GM20431 (cell line): ENCODE measurements around the gene ATF4.

ENCODE experiments used
- in situ Hi-C: fragments of 300-500 bp; cut with MseI, MboI; formaldehyde crosslinking; loops from one replicate; pipeline ENCODE4 v1.15.0; 2020; ENCODE audit warnings: low sequenced_read_pairs; ENCODE audit not compliant: unreplicated experiment

The ATF4 gene

DNA sequence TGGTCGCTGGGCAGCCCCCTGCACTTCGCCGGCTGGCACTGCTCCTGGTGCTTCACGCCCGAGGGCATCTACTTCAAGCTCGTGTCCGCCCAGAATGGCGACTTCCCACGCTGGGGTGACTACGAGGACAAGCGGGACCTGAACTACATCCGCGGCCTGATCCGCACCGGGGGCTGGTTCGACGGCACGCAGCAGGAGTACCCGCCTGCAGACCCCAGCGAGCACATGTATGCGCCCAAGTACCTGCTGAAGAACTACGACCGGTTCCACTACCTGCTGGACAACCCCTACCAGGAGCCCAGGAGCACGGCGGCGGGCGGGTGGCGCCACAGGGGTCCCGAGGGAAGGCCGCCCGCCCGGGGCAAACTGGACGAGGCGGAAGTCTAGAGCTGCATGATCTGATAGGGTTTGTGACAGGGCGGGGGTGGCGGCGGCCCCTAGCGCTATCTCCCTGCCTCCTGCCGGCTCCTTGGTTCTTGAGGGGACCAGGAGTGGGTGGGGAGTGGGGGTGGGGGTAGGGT, 31.7 kb upstream of the ATF4 start:
- in situ Hi-C loops, result no loop called here

DNA sequence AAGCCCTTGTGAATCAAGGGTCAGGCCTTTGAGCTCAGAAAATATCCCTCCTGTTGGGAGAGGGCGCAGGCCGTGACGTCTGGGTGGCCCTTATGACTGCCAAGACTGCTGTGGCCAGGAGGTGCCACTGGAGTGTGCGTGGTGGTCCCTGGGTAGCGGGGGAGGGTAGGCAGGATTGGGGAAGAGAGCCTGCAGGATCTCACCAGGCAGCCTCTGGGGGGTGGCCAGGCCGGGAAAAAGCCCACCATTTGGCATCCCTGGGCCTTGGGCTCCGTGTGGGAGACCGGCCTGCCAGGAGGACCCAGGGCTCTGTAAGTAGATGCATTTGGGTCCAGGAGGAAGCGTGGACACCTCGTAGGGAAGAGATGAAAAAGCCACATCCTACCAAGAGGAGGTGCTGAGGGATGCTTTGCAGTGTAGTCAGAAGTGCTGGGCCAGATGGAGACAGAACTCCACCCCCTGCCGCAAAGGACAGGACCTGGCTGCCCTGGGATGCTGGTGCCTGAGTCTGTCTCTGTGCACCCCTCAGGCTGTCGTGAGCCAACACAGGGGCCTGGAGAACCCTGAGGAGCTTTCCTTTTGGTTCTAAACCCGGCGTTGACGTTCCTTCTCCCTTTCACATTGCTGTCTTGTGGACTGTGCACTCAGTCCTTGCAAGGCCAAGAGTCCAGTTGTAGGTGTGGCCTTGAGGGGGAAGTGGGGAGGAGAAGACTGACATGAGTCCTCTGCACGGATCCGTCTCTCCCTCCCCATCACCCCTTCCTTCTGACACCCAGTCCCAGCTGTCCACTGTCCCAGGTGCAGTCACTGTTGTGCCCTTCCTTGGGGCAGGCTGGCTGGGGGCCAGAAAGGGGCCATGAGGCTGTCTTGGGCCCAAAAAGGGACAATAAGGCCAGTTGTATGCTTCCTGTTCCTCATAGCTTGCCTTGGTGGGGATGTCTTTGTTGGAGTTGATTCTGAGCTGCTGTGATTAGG, 31.0 kb upstream of the ATF4 start:
- in situ Hi-C loops, result no loop called here

DNA sequence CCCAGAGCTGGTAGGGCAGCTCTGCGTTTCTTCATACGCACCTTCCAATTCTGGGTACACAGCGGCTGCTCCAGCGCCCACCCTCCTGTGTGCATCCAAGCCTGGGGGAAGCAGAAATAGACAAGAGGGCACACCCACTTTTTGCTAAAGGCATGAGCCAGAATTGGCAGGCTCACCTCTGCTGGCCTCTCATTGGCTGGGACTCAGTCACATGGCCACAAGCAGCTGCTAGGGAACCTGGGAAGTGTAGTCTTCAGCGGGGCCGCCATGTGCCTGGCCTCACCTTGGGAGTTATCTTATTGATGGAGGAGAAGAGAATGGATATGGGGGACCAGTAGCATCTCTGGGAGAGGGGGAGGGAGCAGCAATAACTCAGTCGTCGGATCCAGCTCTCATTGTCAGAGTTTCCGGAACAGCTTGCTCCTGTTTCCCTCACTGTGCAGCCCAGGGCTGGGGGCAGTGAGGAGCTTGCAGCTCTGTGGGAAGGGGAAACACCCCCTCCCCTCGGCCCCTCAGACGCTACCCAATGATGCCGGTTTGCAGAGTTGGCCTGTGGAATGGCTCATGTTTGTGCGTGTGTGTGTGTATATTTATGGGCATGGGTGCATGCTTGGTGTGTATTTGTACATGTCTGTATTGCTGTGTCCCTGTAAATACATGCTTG, 30.1 kb upstream of the ATF4 start:
- in situ Hi-C loops, result no loop called here

DNA sequence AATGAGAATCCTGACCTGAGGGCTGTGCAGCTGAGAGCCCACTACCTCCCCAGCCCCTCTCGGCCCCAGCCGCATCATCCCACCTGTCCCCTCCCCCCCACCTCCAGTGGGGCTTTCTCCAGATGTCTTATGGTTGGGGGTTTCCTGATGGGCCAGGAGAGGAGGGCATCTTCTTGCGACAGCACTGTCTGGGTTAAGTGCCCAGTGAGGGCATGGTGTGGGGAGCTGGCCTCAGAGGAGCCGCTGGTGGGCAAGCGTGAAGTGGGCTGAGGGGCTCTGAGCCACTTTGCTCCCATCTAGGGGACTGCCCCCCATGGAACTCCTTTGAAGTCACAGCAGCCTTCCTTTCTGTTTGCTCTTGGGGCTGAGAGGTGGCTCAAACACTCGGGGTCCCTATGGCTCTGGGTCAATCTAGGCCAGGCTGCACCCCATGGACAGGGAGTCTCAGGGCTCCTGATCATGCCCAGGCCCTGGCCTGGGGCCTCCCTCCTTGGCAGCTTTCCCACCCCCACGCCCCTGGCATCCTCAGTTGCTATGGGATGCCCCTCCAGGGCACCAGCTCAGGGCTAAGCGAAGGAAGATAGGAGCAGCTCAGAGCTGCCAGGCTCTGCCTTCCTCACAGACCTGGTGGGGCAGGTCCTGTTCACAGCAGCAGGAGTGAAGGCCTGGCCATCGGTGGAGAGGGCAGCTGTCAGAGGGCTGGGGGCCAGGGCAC, 29.2 kb upstream of the ATF4 start:
- in situ Hi-C loops, result no loop called here

DNA sequence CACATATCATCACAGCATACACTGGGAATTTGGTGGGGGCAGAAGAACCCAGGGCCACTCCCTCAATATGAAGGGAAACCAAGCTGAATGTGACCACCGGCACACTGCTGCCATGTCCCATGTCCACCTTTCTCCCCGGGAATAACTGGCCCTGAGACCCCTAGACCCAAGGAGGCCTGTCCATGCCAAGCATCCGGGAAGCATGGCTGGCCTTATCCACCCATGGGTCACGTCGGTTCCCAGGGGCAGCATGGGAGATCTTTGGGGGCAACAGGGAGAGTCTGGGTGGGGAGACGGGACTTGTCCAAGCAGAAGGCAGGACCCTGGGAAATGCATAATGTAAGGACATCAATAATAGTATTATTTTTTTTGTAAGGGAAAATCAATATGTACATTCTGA, 28.7 kb upstream of the ATF4 start:
- in situ Hi-C loops, result no loop called here

DNA sequence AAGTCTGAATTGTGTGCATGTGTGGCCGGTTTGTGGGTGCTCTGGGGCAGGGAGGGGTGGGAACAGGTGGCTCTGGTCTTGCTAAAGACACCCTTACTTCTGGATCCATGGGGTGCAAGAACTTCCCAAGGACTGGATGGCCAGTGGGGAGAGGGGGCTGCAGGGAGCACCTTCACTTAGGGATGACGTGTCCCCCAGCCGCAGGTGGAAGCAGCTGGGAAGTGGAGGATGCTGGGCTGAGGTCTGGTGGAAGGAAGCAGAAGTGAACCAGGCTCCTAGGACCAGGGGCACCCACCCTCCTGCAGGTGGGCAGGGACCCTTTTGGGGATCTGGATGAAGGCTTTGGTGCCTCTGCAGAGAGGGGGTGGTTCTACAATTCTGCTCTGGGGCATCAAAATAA, 28.2 kb upstream of the ATF4 start:
- in situ Hi-C loops, result no loop called here

DNA sequence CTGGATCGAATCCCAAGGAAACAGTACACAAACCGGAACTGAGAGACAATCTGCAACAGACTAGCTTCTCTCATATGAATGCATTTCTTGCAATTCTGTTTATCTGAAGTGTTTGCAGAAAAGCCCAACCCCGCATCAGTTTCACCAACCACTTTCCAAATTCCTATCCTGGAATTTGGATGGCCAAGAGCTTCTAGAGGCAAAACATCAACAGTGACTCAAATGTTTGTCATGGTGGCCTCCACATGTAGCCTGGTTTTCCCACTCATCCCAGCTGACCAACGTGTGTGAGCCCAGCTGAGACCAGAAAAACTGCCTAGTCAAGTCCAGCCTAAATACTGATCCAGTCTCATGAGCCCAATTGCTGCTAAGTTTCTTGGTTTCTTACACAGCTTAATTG, 26.6 kb upstream of the ATF4 start:
- in situ Hi-C loops, result no loop called here

DNA sequence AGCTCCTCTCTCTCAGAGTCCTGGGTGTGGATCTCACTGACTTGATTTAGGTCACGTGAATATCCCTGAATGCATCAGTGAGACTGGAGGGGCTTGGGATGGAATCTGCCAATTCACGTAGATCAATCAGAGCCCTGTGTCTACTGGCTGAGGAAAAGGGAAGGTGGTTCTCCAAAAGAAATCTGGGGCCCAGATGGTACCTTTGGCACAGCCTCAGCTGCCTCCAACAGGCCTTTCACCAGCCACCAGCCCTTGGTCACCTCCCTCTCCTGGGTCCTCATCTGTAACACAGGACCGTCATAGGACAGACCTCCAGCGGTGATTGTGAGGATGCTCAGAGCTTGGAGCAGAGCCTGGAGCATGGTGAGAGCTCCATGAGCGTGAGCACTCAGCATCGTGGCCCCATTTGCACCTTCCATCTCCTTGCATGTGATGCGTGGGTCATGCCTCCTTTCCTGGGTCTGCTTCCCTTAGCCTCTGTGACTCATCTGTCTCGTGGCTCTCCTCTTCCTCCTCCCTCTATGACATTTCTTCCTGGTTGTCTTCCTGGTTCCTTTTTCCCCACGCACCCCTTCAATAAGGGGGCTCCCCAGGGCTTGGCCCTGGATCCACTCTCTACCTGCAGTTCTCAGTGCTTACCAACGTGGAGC, 25.8 kb upstream of the ATF4 start:
- in situ Hi-C loops, result no loop called here

DNA sequence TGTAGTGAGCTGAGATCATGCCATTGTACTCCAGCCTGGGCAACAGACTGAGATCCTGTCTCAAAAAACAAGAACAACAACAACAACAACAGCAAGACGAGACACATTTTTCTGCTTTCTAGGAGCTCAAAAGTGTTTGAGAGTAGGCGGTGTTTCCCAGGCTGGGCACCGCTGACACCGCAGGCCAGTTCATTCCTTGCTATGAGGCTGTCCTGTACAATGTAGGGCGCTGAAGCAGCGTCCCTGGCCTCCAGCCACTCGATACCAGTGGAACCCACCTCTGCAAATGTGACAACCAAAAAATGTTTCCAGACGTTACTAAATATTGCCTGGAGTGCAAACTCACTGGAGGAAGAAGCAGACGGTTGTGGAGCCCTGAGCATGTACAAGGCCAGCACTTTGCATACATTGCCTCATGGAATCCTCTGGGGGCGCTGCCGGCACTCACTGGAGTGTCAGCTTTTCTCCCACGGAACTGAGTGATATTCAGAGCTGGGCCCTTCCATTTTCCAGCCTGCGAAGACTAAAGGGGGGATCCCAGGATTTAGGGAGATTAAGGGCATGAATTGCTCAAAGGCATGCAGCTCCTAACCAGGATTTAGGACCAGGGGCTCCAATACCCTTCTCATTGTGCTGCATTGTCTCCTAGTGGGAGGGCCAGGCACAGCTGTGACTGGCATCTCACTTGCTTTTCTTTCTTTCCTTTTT, 24.1 kb upstream of the ATF4 start:
- in situ Hi-C loops, result no loop called here

DNA sequence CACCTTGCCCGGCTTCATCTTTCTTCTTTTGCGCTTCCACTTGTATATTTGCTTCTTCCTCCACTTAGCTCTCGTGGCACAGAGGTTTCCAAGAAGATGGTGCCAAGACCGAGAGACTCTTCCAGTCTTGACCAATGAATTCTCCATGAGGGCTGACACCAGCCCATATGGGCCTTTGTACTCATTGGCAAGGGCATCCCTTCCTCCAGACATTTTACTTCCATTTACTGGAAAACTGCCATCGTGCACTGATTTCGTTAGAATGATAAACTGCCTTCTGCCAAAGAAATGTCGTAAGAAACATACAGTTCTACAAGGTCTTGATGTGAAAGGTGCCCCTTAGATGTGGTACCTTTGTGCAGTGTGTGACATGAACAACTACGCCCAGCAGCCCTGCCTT, 22.9 kb upstream of the ATF4 start:
- in situ Hi-C loops, result no loop called here

DNA sequence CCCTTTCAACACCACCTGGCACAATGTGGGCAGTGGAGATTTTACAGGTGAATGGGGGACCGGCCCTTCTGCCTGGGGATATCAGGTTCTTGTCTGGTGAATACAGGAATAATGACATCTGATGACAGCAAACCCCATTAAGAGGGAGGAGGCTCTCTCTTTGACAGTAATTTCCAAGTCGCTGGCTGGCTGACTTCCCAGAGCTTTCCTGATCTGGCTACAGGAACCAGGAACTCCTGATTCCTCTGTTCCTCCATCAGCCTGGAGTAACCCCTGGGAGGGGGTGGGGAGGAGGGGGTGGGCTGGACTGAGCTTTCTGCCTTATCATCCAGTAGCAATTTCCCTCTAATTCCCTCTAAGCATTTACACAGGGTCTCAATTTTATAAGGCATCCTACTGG, 22.0 kb upstream of the ATF4 start:
- in situ Hi-C loops, result no loop called here

DNA sequence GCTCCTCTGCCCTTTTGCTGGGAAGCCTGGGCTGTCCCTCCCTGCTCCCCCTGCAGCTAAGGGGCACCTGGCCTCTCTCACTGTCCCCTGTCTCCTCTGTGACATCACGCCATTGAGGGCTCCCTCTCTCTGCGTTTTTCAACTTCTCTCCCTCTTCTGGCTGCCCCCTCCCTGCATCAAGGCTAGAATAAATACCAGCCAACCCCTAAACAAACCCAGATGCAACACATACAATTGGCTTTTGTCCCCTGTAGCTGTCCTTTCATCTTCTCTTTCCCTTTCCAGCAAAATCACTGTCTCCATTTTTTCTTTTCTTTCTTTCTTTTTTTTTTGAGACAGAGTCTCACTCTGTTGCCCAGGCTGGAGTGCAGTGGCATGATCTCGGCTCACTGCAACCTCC, 21.6 kb upstream of the ATF4 start:
- in situ Hi-C loops, result no loop called here

DNA sequence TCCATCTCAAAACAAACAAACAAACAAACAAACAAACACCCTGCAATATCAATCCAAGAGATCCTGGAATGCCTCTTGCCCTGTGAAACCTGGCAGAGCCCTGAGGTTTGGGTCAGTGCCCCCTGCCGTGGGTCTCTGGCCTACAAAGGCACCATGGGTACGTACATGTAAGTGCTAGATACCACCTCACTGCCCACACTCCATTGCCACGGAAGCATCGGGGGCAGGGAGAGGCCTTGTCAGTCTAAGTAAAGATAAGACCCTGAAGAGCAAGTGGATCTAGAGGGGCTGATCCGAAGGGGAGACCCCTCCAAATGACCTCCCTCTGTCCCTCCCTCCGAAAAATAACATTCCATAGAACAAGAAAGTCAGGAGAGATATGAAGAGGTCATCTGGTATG, 20.3 kb upstream of the ATF4 start:
- in situ Hi-C loops, result loop anchor here (25.0 kb wide), 2 partner anchors 163 to 338 kb away; partner anchors contain the start of genes CBX7 and SYNGR1

DNA sequence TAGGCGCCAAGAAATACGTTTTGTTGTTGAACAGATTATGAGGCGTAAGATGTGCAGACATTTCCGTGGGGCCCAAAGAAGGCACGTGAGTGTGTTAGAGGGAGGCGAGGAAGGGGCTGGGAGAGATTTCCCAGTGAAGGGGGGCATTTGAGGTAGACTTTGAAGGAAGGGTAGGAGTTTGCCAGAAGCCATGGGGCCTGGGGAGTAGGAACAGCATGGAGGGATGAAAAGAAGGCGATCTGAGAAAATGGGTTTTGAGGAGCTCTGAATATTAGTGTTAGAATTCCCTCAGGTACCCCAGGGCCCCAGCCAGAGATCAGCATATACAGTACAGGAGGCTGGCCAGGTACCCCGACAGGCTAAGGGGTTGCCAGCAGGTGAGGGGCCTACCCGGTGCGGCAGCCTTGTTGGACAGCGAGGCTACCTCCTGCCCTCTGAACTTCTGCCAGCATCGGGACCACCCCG, 18.7 kb upstream of the ATF4 start:
- in situ Hi-C loops, result loop anchor here (25.0 kb wide), 2 partner anchors 164 to 339 kb away; partner anchors contain the start of genes CBX7 and SYNGR1

DNA sequence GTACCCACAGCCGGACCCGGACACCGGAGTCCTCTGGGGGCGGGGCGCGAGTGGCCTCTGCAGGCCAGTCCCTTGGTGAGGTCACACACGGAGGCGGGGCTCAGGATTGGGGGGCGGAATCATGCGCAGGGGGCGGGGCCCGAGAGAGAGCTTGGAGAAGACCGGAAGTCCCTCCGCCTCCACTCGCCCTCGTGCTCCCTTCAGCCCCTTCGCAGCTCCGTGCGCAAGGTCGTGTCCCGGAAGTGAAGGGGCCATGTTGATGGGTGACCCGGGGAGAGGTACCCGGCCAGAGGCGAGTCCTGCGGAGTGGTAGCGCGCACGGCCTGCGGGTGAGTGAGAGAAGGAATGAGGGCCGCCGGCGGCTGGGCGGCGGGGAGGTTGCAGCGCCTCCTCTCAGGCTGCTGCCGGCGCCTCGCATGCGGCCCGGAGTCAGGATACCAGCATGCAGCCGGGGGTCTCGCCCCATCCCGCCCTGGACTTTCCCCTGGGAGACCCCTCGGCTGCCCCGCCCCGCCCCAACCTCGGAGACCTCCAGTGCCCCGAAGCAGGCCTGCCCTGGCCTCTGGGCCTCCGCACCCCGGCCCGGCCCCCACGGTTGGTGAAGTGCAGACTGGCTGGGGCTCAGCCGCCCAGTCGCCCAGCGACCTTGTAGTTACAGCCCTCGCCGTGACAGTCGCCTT, 18.1 kb upstream of the ATF4 start, which contains the start of gene MIEF1:
Gene MIEF1 (plus strand): TSS at position 182 of the 680 bp plus-strand sequence. CDS start 9,005 bp downstream, outside the sequence.
- in situ Hi-C loops, result loop anchor here (25.0 kb wide), 2 partner anchors 165 to 340 kb away; partner anchors contain the start of genes CBX7 and SYNGR1

DNA sequence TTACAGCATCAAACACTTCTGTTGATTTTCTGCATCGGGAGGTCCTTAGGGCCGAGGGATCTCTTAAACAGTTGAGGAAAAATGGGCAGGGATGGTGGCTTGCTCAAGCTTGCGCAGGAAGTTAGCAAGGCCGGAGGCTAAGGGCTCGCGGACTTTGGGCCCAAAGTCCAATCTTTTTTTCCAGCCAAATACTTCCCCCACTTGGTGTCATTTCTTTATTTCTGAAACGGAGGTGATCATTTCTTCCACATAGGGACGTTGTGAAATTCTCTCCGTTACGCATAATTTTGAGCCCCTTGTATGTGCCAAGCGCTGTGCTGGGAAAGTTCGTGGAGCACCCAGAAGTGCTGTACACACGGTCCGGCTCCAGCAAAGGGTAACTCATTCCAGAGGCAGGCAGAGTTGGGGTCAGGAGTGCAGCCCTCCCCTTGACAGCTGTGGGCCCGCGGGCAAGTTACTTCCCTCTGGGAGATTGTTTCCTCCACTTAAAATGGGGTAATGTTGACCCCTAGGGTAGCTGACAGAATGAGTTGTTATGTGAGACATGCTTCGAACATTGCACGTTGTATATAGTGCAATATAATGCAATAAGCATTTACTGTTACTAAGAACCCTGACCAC, 17.5 kb upstream of the ATF4 start:
- in situ Hi-C loops, result loop anchor here (25.0 kb wide), 2 partner anchors 166 to 341 kb away; partner anchors contain the start of genes CBX7 and SYNGR1

DNA sequence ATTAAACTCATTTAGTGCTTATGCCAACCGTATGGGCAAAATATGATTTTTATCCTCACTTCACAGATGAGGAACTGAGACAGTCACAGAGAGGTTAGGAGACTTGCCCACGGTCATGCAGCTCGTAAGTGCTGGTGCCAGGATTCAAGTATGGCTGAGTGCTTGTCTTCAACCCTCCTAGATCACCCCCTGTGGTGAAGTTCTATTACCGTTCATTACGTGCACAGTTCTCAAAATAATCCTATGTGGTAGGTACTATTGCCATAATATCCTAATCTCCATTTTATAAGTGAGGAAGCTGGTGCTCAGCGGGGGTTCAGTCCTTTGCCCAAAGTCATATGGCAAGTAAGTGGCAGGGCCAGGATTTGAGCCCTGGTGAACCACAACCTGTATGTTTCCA, 16.7 kb upstream of the ATF4 start:
- in situ Hi-C loops, result loop anchor here (25.0 kb wide), 2 partner anchors 166 to 341 kb away; partner anchors contain the start of genes CBX7 and SYNGR1

DNA sequence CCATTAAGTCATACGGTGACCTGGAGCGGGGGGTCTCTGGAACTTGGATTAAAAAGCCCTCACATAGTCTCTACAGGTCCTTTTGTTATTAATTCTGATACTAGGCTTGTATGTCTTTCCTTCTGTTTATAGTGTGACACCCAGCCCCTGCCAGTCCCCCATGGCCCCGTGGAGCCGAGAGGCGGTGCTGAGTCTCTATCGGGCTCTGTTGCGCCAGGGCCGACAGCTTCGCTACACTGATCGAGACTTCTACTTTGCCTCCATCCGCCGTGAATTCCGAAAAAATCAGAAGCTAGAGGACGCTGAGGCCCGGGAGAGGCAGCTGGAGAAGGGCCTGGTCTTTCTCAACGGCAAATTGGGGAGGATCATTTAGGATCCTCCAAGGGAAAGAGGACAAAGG, 16.3 kb upstream of the ATF4 start:
- in situ Hi-C loops, result loop anchor here (25.0 kb wide), 2 partner anchors 167 to 342 kb away; partner anchors contain the start of genes CBX7 and SYNGR1
